NCI-H1105 (cell line): Measurements from ENCODE around the gene RRP1.

Experiments used
- DNase-seq: peaks from one replicate; lab custom pipeline; 2025; lab: John Stamatoyannopoulos, UW

The RRP1 gene

DNA sequence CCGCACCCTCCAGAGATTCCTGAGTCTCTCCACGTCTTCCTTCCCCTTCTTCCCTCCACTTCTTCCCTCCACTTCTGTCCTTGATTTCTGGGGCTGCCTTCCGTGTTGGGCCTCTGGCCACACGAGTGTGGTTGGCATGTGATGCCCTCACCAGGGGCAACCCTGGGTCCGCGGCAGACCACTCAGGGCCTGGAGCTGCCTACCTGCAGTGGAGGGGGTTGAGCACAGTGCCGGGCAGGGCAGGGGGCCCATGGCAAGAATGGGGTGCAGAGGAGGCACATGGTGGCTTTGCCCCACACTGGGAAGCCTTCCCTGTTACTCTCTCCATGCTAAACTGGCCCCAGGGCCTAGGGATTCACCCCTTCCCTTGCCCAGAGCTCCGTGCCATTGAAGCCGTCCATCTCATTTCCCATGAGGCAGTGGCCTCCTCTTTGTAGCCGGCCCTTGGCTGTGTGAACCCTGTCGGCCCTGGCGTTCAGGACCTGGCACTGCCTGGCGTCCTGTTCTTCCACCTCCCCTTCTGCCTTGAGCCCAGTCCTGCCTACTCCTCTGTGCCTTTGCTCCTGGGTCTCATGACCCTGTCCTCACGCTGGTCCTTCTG is 13.4 kb downstream of the RRP1 start:
- no peak for DNase-seq

- DNase-seq, result no peak
Measured at GRCh38 chr21:43803558-43804300, 14.4 kb downstream of the RRP1 start.

DNA sequence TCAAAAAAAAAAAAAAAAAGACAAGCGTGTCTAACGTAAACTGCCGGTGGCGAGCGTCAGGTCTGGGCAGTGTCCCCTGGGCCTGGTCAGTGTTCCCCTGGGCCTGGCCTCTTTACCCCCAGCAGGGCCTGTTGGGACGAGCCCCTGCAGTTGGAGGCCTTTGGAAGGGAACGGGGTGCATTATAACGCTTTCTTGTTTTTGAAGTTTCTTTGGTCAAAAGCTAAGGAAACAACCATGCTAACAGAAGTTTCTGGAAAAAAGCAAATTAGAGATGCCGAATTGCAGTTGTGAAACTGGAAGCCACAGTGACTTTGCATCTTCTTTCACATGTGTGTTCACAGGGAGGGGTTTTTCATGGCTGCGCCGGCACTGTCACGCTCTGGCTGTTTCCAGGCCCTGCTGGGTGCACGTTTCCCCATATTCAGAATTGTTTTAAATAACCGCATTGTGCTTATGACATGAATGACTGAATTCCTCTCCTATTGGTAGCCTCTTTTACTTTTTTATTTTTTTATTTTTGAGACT is 16.0 kb downstream of the RRP1 start:
- no peak for DNase-seq

DNA sequence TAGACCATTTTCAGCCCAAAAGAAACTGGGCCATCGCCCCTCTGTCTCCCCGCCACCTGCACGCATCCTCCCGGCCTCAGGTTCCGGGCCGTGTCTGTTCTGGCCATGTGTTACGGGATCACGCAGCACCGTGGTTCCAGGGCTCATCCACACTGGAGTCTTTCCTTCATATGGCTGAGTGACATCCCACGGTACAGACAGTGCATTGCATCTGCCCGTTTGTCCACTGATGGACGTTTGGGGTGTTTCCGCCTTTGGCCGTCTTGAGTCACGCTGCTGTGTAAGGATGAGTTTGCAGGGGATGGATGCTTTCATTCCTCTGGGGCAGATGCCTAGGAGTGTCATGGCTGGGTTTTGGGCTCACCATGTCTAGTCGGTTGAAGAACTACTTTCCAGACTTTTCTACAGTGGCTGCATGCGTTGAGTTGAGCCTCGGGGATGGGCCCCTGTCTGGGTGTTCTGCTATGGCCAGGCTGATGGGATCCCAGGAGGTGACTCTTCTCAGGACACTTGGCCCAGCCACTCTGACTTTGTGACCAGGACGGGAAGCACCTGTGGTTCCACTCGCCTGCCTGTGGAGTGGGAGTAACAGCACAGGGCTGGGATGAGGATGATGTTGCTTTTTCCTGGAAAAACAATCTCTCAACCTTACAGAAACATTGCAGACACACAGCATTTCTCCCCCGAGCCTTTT is 16.8 kb downstream of the RRP1 start:
- DNase-seq, result no peak

DNA sequence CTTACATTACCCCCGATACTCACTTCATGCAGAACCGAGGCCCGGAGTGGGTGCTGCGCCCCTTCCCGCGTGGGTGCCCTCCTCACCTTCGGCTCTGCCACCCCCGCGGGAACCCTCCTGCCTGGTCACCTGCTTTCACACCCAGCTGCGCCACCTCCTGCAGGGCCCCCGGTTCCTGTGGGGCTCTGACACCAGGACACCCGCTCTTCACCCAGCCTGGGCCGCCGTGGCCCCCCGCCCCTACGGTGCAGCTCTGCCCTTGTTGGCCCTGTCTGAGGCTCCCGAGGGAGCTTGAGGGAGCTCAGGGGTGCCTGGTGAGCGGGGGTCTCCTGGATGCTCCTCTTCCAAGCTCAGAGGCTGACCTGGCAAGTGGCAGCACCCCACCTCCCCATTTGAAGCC is 19.0 kb downstream of the RRP1 start:
- no peak for DNase-seq

DNA sequence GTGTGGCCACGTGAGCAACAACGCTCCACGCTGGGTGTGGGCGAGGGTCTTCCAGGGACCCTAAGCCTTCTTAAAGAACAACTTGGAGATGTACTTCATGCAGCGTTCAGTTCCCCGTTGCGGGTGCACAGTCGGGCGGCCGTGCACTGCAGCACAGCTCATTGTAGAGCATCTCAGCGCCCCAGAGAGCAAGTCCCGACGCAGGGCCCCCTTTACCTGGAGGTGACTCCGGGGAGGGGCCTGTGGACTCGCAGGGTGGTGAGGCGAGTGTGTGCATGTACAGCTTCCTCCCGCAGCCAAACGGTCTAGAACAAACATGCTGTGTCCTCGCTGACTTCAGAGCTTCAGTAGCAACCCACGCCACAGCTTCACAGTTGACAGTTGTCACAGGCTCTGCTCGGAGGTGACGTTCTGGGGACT is 19.5 kb downstream of the RRP1 start:
- DNase-seq, result no peak

DNA sequence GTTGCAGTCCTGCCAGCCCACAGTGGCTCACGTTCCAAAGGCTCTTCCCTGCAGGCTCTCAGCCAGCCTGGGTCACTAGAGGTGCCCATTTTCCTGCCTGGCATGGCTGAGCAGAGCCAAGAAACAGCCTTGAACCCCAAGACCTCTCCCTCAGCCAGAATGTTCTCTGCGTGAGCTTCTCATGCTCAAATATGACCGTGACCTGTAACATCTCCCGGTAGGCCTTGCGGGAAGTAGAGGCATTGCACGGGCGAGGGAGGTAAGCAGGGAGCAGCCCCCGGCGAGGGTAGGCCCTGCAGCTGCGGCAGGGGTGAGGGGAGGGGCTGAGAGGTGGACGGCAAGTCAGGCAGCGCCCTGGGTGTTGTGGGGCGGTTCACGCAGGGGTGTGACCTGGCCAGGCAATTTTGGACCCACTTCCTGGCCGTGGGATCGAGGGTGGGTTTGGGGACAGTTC is 20.0 kb downstream of the RRP1 start:
- DNase-seq, result no peak

DNA sequence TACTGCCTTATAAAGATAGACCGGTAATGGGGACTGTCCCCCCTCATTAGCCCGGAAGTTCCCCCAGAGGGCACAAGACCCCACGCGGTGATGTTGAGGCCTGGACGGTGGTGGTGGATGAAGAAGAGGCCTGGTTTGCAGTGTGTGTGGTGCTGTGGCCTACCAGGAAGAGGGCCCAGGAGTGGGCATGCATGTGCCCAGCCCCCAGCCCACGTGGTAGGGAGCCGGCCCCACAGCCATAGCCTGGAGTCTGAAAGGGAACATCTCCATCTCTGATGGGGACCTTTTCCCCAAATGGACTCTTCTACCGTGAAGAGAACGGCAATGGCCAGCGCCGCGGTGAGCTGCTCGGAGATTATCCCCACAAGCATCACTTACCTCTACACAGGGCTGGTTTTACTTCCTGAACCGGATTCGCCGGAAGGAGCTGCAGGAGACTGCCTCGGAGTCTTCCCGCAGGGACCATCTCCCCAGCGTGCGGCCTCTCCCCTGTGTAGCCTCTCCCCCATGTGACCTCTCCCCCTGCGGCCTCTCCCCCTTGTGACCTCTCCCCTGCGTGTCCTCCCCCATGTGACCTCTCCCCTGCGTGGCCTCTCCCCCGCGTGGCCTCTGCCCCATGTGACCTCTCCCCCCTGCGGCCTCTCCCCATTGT is 20.6 kb downstream of the RRP1 start:
- no peak for DNase-seq

DNA sequence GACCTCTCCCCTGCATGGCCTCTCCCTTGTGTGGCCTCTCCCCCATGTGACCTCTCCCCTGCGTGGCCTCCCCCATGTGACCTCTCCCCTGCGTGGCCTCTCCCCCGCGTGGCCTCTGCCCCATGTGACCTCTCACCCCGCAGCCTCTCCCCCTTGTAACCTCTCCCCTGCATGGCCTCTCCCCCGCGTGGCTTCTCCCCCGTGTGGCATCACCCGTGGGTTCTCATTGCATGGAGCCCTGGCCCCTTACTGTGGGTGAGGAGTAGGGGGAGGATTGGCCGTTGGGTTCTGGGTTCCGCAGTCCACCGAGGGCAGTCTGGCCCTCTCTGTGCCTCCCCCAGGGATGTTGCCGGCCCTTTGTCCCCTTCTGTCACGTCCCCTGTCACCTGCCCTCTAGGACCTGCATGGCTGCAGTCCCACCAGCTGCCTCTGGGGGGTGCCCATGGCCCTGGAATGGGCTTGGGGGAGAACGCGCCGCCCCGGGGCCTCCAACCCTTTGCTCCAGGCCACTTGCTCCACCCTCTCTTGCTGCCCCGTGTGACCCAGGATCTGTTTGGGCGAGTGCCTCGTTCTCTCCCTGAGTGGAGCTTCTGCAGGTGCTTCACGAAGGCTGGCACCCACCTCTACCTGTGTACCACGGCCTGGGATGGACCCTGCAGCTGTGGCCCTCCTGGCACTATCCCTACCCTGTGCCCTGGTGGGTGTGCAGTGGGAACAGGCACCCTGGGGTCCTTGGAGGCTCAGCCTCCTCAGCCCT is 21.3 kb downstream of the RRP1 start:
- peak; percentile 79 for DNase-seq

DNA sequence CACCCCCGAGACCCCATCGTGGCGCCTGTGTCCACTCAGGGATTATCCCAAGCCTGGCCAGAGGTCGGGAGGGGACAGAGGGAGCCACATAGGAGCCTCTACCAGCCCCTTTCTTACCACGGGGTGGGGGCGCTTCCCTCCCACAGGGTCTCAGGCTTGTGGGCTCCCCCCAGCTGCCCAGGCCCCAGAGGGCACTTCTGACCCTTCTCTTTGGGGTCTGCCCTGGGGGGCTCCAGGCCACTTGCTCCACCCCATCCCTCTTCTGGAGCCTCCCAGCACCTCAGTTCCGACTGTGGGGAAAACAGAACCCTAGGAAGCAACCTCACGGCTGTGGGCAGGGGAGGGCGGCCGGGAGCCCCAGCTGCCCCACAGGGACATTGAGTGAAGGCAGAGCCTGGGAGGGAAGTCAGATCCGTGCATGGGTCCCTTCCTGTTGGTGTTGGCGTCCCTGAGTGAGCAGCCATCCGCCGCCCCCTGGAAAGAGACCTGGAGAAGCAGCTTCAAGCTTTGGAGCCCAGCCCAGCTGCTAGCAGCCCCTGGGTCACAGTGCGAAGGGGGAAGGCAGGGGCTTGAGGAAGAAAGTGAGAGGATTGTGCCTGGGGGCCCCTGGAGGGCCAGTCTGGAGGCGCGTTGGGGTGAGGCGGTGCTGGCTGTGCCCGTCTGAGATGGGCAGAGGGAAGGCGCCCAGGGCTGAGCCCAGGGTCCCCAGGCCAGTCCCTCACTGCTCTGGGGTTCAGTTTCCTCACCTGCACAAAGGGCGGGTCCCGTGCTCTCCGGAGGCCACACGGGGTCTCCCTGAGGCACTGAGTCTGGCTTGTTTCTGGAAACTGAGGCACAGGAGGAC is 22.1 kb downstream of the RRP1 start:
- no peak for DNase-seq

DNA sequence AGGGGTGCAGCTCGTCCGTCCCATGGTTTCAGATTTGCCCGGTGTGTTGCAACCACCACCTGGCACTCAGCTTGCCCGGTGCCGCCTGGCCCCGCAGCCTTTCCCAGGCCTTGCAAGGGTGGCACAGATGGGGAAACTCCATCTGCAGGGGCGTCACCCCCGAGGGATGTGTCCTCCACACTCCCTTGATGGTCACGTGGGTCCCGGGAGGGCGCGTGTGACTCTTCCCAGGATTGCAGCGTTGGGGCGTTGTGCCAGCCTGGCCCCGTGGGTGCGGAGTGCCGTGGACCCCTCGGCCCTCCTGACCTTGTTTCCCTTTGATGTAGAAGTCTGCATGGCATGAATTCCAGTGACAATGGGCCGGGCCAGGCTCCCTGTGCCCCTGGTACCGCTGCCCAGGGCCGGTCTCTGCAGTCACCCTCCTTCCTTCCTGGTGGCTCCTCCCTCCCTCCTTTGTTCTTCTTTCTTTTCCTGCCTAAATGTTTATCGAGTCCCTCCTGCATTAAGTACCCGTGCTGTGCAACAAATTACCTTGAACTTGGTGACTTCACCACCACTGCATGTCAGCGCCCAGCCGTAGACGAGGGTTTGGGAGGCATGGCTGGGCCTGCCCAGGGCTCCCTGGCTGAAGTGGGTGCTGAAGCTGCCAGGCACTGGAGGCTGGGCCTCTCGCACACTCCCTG is 22.9 kb downstream of the RRP1 start:
- peak; percentile 81 for DNase-seq

GRCh38 chr21:43812957-43813655 is 23.7 kb downstream of the RRP1 start:
- no peak for DNase-seq

DNA sequence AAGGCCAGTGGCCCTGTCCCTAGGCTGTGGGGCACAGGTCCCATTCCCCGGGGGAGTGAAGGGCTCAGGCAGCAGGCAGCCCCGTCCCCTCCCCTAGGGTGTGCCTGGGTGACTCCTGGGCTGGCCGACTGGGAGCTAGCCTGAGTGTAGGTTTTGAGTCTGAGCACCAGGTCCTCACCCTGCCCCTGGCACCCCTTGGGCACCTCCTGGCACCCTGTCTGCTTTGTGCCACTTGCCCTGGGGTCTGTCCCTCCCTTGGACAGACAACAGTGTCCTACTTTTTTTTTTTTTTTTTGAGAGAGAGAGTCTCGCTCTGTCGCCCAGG is 24.2 kb downstream of the RRP1 start:
- DNase-seq, result no peak

- DNase-seq, result no peak
Measured at GRCh38 chr21:43814215-43815106, 25.1 kb downstream of the RRP1 start.

- no peak for DNase-seq
Measured at GRCh38 chr21:43815107-43815613, 25.8 kb downstream of the RRP1 start.

- no peak for DNase-seq
Measured at GRCh38 chr21:43815991-43816390, 26.6 kb downstream of the RRP1 start.

- DNase-seq, result no peak
Measured at GRCh38 chr21:43816611-43817071, 27.3 kb downstream of the RRP1 start.
